IgD-negative memory B cell (primary cell): ENCODE data around the gene KIF5C. TPM values are rescaled to one million over a fixed set of nuclear protein-coding genes. Genes with fewer than 3 reads are reported as not detected.

ENCODE experiments used
- H3K27ac Mint-ChIP-seq, 3 donors: one replicate each; pipeline ENCODE4 v1.8.0; 2020 to 2022; ENCODE audit warnings: mild to moderate bottlenecking in 3 of 3, mixed read lengths in 3 of 3, moderate library complexity in 1 of 3
- H3K27me3 Mint-ChIP-seq: one replicate; pipeline ENCODE4 v1.8.0; 2021; ENCODE audit warnings: mixed read lengths
- H3K36me3 Mint-ChIP-seq: one replicate; pipeline ENCODE4 v1.8.0; 2020; ENCODE audit warnings: mild to moderate bottlenecking, mixed read lengths
- H3K4me1 Mint-ChIP-seq, 3 donors: one replicate each; pipeline ENCODE4 v1.8.0; 2020 to 2022; ENCODE audit warnings: mixed read lengths in 3 of 3, mild to moderate bottlenecking in 1 of 3
- H3K4me3 Mint-ChIP-seq, 4 donors: one replicate each; pipeline ENCODE4 v1.8.0; 2020 to 2022; ENCODE audit warnings: mild to moderate bottlenecking in 4 of 4, mixed read lengths in 4 of 4, moderate library complexity in 3 of 4
- H3K9me3 Mint-ChIP-seq, 3 donors: one replicate each; pipeline ENCODE4 v1.8.0; 2020 to 2021; ENCODE audit warnings: mixed read lengths in 3 of 3, mild to moderate bottlenecking in 1 of 3
- polyA plus RNA-seq: library from polyadenylated mRNA; unstranded; fragments of 300-500 nt; fragmentation: Illumina TruSeq; gene quantifications from one replicate; pipeline ENCODE4 v1.2.3, GENCODE V29; 2021

The KIF5C gene
- polyA plus RNA-seq, 1 donor from 2014 or later: 2.0 TPM

- Mint-ChIP-seq H3K27me3 (peaks cover 1% of the 10 kb centered on the region), H3K4me3 (no peak overlapping the region), H3K36me3 (peaks cover 5% of the 10 kb centered on the region), H3K4me1 (peaks cover 0 to 3% (median 0%) of the 10 kb centered on the region in 3 donors), H3K9me3 (peaks cover 8 to 22% (median 16%) of the 10 kb centered on the region in 3 donors), H3K27ac (no peak overlapping the region)
Measured at GRCh38 chr2:149044500-149044899, 169.5 kb downstream of the KIF5C start.

- no peak overlapping the region for H3K27ac Mint-ChIP-seq
- peaks cover 8 to 22% (median 18%) of the 10 kb centered on the region in 3 donors for H3K9me3 Mint-ChIP-seq
- peaks cover 1% of the 10 kb centered on the region for H3K27me3 Mint-ChIP-seq
- no peaks in the 10 kb centered on the region for H3K4me1 Mint-ChIP-seq
- peak overlapping the region in 1 of 4 donors; percentile 39 for H3K4me3 Mint-ChIP-seq
- H3K36me3 Mint-ChIP-seq: peaks cover 5% of the 10 kb centered on the region
Measured at GRCh38 chr2:149047118-149047517, 172.1 kb downstream of the KIF5C start.

GRCh38 chr2:149049142-149049541 is 174.1 kb downstream of the KIF5C start:
- H3K27me3 Mint-ChIP-seq: no peaks in the 10 kb centered on the region
- H3K4me1 Mint-ChIP-seq: no peaks in the 10 kb centered on the region
- H3K27ac Mint-ChIP-seq: no peak overlapping the region
- H3K4me3 Mint-ChIP-seq: peak overlapping the region in 1 of 4 donors; percentile 11
- peaks cover 5% of the 10 kb centered on the region for H3K36me3 Mint-ChIP-seq
- H3K9me3 Mint-ChIP-seq: peaks cover 8 to 22% (median 18%) of the 10 kb centered on the region in 3 donors

DNA sequence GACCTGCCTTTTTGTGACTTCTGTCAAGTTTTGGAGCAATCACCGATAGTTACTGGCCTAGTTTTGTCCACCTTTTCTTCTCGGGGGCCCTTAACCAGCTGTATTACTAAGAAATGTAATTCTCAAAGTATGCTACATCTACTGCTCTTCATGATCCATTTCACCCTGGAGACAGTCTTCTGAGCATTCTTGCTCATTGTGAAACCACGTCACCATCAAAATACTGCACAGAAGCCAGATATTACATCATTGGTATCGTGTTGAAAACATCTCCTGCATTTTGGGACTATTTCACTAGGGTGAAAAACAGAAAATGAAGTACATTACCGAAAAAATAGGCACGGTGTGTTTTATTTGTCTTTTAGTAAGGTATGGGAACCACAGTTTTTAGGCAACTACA is 175.2 kb downstream of the KIF5C start:
- Mint-ChIP-seq H3K9me3 (peaks cover 7 to 18% (median 13%) of the 10 kb centered on the region in 3 donors), H3K27me3 (peaks cover 2% of the 10 kb centered on the region), H3K27ac (no peak overlapping the region), H3K4me3 (peak overlapping the region in 1 of 4 donors; percentile 22), H3K4me1 (no peaks in the 10 kb centered on the region), H3K36me3 (peaks cover 5% of the 10 kb centered on the region)

GRCh38 chr2:149055751-149056150 is 180.7 kb downstream of the KIF5C start:
- Mint-ChIP-seq H3K4me3 (no peak overlapping the region), H3K9me3 (no peaks in the 10 kb centered on the region), H3K36me3 (peaks cover 3% of the 10 kb centered on the region), H3K27me3 (peaks cover 2% of the 10 kb centered on the region), H3K4me1 (no peaks in the 10 kb centered on the region), H3K27ac (peak overlapping the region in 1 of 3 donors; percentile 59)

DNA sequence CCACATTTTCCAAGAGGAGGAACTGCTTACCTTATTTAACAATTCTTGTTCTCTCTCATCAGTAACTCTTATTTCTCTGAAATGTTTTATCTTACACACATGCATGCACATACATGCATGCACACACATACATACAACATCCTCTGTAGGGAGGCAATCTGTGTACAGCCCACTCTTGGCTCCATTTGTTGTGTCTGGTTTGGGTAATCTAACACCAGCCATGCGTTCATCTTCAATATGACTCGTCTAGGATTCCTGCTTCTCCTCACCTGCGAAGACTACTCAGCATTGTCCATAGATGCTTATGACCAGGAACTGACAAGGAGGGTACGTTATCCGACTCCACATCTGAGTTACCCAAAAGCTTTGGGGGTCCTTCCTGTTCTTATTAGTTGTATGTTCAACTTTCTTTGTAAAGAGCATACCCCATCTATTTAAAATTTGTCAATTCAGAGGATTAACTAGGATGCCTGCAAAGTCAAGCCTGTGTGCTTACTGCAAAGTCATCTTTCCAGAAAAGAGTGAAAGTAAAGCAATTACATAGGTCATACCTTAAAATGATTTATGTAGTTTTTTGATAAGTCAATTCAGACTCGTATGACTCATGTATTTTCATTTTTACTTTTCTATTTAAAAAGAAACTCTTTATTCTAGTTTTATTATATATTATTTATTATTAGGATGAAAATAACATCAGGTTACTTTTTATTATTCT is 181.7 kb downstream of the KIF5C start:
- Mint-ChIP-seq H3K27me3 (peaks cover 2% of the 10 kb centered on the region), H3K4me3 (peak overlapping the region in 1 of 4 donors; percentile 20), H3K4me1 (no peaks in the 10 kb centered on the region), H3K27ac (no peak overlapping the region), H3K9me3 (no peaks in the 10 kb centered on the region), H3K36me3 (peaks cover 3% of the 10 kb centered on the region)

DNA sequence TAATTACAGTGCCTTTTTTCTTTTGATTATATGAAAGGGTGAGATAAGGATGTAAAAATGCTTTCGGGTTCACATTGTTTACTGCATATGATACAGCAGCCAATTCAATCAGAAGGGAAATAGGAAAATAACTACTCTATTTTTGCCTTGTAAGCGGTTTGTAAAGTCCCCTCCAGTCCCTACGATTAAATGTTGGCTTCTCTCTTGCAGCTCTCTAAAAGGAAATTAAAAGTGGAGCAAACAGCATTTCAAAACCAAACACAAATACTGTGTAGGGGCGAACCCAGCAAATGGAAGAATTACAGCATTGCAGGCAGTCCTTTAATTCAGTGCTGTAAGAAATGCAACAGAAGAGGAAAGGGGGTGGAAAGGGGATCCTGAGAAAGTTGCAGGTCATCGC is 182.4 kb downstream of the KIF5C start:
- H3K4me1 Mint-ChIP-seq: no peaks in the 10 kb centered on the region
- H3K4me3 Mint-ChIP-seq: peak overlapping the region in 1 of 4 donors; percentile 34
- H3K27ac Mint-ChIP-seq: no peak overlapping the region
- peaks cover 2% of the 10 kb centered on the region for H3K27me3 Mint-ChIP-seq
- no peaks in the 10 kb centered on the region for H3K9me3 Mint-ChIP-seq
- H3K36me3 Mint-ChIP-seq: peaks cover 3% of the 10 kb centered on the region

GRCh38 chr2:149058936-149059335 is 183.9 kb downstream of the KIF5C start:
- Mint-ChIP-seq H3K4me1 (peaks cover 0 to 2% (median 0%) of the 10 kb centered on the region in 3 donors), H3K9me3 (no peaks in the 10 kb centered on the region), H3K4me3 (peak overlapping the region in 1 of 4 donors; percentile 17), H3K27me3 (peaks cover 2% of the 10 kb centered on the region), H3K27ac (no peak overlapping the region), H3K36me3 (peaks cover 3% of the 10 kb centered on the region)

DNA sequence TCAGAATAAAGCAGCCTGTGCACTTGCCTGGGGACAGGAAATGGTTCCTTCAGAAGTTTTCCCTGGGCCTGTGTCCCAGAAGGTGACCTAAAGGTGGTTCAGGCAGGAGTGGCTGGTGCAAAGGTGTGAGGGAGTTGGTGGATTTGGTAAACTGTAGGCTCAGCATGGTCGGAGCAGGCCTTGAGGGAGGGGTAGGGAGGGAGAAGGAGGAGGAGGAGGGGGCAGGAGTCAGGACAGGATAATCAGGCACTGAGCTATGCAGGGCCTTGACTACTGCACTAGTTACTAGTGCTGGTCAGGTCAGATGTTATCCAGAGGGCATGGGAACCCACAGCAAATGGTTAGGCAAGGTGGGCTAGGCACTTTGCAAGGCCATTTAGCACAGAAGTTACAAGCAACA is 184.8 kb downstream of the KIF5C start:
- no peaks in the 10 kb centered on the region for H3K9me3 Mint-ChIP-seq
- no peak overlapping the region for H3K4me3 Mint-ChIP-seq
- H3K4me1 Mint-ChIP-seq: peaks cover 0 to 2% (median 0%) of the 10 kb centered on the region in 3 donors
- H3K36me3 Mint-ChIP-seq: peaks cover 3% of the 10 kb centered on the region
- no peaks in the 10 kb centered on the region for H3K27me3 Mint-ChIP-seq
- H3K27ac Mint-ChIP-seq: no peak overlapping the region

DNA sequence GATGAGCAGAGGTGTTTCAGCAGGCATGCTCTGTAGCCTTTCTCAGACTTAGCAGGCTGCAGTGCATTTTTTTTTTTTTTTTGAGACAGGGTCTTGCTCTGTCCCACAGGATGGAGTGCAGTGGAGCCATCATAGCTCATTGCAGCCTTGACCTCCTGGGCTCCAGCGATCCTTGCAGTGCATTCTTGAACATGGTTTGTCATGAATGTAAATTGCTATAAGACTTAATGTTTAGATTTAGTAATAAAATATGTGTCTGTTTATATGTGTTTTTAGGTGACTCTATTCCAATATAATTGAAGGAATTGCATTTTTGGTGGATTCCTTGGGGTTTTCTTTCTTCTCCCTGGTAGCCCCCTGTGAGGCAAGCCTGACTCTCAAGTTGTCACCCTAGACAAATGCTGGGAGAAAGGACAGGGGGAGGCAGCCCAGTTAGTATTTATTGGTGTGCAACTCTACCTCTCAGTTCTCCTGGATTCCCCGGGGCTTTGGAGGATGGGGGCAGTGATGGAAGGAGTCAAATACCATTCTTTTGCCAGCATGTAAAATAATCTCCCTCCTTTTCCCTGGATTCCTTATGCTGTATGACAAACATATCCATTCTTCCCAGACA is 186.2 kb downstream of the KIF5C start:
- H3K27ac Mint-ChIP-seq: no peak overlapping the region
- no peaks in the 10 kb centered on the region for H3K27me3 Mint-ChIP-seq
- no peak overlapping the region for H3K4me3 Mint-ChIP-seq
- peaks cover 2% of the 10 kb centered on the region for H3K36me3 Mint-ChIP-seq
- H3K9me3 Mint-ChIP-seq: no peaks in the 10 kb centered on the region
- H3K4me1 Mint-ChIP-seq: peaks cover 0 to 2% (median 2%) of the 10 kb centered on the region in 3 donors

- Mint-ChIP-seq H3K27me3 (peaks cover 3% of the 10 kb centered on the region), H3K9me3 (no peaks in the 10 kb centered on the region), H3K36me3 (peaks cover 2% of the 10 kb centered on the region), H3K4me3 (no peak overlapping the region), H3K27ac (no peak overlapping the region), H3K4me1 (peaks cover 0 to 2% (median 2%) of the 10 kb centered on the region in 3 donors)
Measured at GRCh38 chr2:149062531-149062930, 187.5 kb downstream of the KIF5C start.

DNA sequence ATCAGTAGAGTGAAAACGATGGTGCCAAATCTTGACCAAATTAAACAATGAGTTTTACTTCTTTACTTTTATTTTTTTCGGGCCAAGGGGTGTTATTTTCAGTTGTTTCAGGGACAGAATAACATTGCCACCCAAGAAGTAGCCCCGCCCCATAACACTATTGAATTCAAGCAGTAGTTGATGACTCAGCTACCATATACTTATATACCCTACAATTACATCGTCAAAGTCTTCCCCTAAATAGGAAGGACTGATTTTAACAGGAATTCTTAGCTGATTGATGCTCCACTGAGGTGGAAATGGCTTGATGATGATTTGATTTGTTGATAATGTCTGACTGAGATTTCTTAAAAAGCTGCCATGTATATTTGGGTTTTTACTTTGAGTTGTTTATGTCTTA is 188.2 kb downstream of the KIF5C start:
- Mint-ChIP-seq H3K27me3 (peaks cover 3% of the 10 kb centered on the region), H3K36me3 (peaks cover 2% of the 10 kb centered on the region), H3K4me1 (peaks cover 0 to 2% (median 2%) of the 10 kb centered on the region in 3 donors), H3K27ac (no peak overlapping the region), H3K9me3 (no peaks in the 10 kb centered on the region), H3K4me3 (no peak overlapping the region)

GRCh38 chr2:149064365-149064841 is 189.4 kb downstream of the KIF5C start:
- H3K4me1 Mint-ChIP-seq: peaks cover 0 to 4% (median 3%) of the 10 kb centered on the region in 3 donors
- no peaks in the 10 kb centered on the region for H3K9me3 Mint-ChIP-seq
- H3K36me3 Mint-ChIP-seq: peaks cover 3% of the 10 kb centered on the region
- no peak overlapping the region for H3K4me3 Mint-ChIP-seq
- H3K27ac Mint-ChIP-seq: no peak overlapping the region
- peaks cover 3% of the 10 kb centered on the region for H3K27me3 Mint-ChIP-seq

GRCh38 chr2:149064856-149065630 is 190.0 kb downstream of the KIF5C start:
- Mint-ChIP-seq H3K27ac (no peak overlapping the region), H3K4me1 (peaks cover 0 to 4% (median 3%) of the 10 kb centered on the region in 3 donors), H3K27me3 (peaks cover 3% of the 10 kb centered on the region), H3K9me3 (no peaks in the 10 kb centered on the region), H3K4me3 (no peak overlapping the region), H3K36me3 (peaks cover 6% of the 10 kb centered on the region)
